NCI-H82 (cell line): ENCODE measurements around the gene MAP2.
A peak's percentile ranks its signal among the peaks of the same experiment; 100 is the strongest.
"Not testable (repeated sequence)": the region's sequence is repeated elsewhere in the genome, so short reads cannot be mapped to it uniquely, and the experiment has no call there.

Experiments used
- DNase-seq: peaks from one replicate; lab custom pipeline; 2025; lab: John Stamatoyannopoulos, UW

MAP2 gene

GRCh38 chr2:209593930-209594329 is 170.1 kb downstream of the MAP2 start:
- peak; percentile 32 for DNase-seq

- DNase-seq, result no peak
Measured at GRCh38 chr2:209596262-209596661, 172.4 kb downstream of the MAP2 start.

GRCh38 chr2:209598227-209598626 is 174.4 kb downstream of the MAP2 start:
- DNase-seq, result not testable (repeated sequence)

- DNase-seq, result peak; percentile 96
Measured at GRCh38 chr2:209600341-209601171, 176.7 kb downstream of the MAP2 start.

GRCh38 chr2:209601497-209601896 is 177.7 kb downstream of the MAP2 start:
- DNase-seq, result no peak

GRCh38 chr2:209602259-209602658 is 178.4 kb downstream of the MAP2 start:
- DNase-seq, result peak; percentile 17

- no peak for DNase-seq
Measured at GRCh38 chr2:209609531-209609930, 185.7 kb downstream of the MAP2 start.

- no peak for DNase-seq
Measured at GRCh38 chr2:209610631-209611030, 186.8 kb downstream of the MAP2 start.

- DNase-seq, result peak; percentile 68
Measured at GRCh38 chr2:209613649-209614305, 189.9 kb downstream of the MAP2 start.

- peak; percentile 85 for DNase-seq
Measured at GRCh38 chr2:209614690-209615369, 191.0 kb downstream of the MAP2 start.

- DNase-seq, result peak; percentile 99
Measured at GRCh38 chr2:209619782-209620181, 195.9 kb downstream of the MAP2 start.

GRCh38 chr2:209624192-209624938 is 200.5 kb downstream of the MAP2 start:
- no peak for DNase-seq

GRCh38 chr2:209629597-209629996 is 205.8 kb downstream of the MAP2 start:
- DNase-seq, result no peak

- DNase-seq, result peak; percentile 42
Measured at GRCh38 chr2:209633911-209634310, 210.1 kb downstream of the MAP2 start.

GRCh38 chr2:209636076-209636475 is 212.2 kb downstream of the MAP2 start:
- DNase-seq, result no peak

- DNase-seq, result no peak
Measured at GRCh38 chr2:209637293-209637692, 213.4 kb downstream of the MAP2 start.

- no peak for DNase-seq
Measured at GRCh38 chr2:209638346-209638745, 214.5 kb downstream of the MAP2 start.

GRCh38 chr2:209640358-209640757 is 216.5 kb downstream of the MAP2 start:
- DNase-seq, result no peak

- peak; percentile 62 for DNase-seq
Measured at GRCh38 chr2:209642146-209642820, 218.4 kb downstream of the MAP2 start.

GRCh38 chr2:209644842-209645241 is 221.0 kb downstream of the MAP2 start:
- DNase-seq, result no peak

- DNase-seq, result no peak
Measured at GRCh38 chr2:209648714-209649113, 224.9 kb downstream of the MAP2 start.

- DNase-seq, result no peak
Measured at GRCh38 chr2:209653134-209653533, 229.3 kb downstream of the MAP2 start.
